ENCODE measurements around the gene METTL9.
"Not testable (repeated sequence)": the region's sequence is repeated elsewhere in the genome, so short reads cannot be mapped to it uniquely, and the experiment has no call there.

The METTL9 gene

DNA sequence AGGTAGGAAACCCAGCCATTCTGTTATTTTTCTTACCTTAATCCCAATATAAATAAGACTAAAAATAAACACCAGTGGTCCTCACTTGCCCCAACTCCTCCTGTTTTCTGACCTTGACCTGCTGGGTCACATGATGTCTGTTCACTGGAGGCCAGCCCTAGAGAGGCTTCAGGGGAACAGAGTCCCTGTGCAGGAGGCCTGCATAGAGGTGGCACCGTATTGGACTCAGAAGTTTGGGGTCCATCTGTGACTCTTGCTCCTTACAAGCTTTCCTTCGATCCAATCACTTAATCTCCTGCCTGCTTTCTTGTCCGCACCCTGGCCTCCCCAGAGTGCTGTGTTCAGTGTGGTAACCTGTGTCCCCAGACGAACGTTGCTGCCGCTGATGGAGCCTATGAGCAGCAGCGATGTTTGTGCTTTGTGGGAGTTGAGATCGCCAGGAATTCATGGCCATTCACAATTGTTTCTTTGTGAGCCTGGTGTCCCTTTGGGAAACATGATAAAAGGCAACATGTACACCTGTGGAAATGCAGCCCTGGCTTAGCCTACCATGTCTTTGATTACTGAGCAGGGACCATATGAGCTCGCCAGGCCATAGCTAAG, 48.3 kb downstream of the METTL9 start:
- peaks cover 19% of the 10 kb centered on the region for H3K36me3 ChIP-seq (ENCODE audit: control insufficient read depth, insufficient read depth, low read length)
- H3K9me3 ChIP-seq (ENCODE audit: control insufficient read depth, low read length) = no peaks in the 10 kb centered on the region
- H3K4me3 ChIP-seq (ENCODE audit: extremely low read depth, insufficient read depth, low read length, poor library complexity, severe bottlenecking) = no peak overlapping the region
- WGBS, 2 experiments (ENCODE audit: insufficient coverage in 2 of 2) = 83 to 90% methylated on average over 3 to 9 of the region's 9 CpGs
- no peaks in the 10 kb centered on the region for H3K4me1 ChIP-seq (ENCODE audit: control insufficient read depth, insufficient read depth, low read length, poor library complexity, severe bottlenecking)
- H3K27ac ChIP-seq (ENCODE audit: low read depth, low read length, severe bottlenecking) = no peak overlapping the region

DNA sequence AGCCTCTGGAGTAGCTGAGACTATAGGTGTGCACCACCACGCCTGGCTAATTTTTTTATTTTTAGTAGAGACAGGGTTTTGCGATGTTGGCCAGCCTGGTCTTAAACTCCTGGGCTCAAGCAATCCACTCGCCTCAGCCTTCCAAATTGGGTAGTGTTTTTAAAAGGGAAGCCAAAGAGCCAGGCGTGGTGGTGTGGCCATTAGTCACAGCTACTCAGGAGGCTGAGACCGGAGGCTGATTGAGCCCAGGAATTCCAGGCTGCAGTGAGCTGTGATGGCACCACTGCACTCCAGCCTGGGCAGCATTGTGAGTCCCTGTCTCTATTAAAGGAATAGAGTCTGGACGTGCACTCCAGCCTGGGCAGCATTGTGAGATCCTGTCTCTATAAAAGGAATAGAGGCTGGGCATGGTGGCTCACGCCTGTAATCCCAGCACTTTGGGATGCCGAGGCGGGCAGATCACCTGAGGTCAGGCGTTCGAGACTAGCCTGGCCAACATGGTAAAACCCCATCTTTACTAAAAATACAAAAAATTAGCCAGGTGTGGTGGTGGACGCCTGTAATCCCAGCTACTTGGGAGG, 50.5 kb downstream of the METTL9 start:
- WGBS, 2 experiments (ENCODE audit: insufficient coverage in 2 of 2) = 94 to 97% methylated on average over 8 of the region's 12 CpGs
- H3K9me3 ChIP-seq (ENCODE audit: control insufficient read depth, low read length); H3K27ac ChIP-seq (ENCODE audit: low read depth, low read length, severe bottlenecking); H3K4me1 ChIP-seq (ENCODE audit: control insufficient read depth, insufficient read depth, low read length, poor library complexity, severe bottlenecking); H3K4me3 ChIP-seq (ENCODE audit: extremely low read depth, insufficient read depth, low read length, poor library complexity, severe bottlenecking): not testable (repeated sequence)
- H3K36me3 ChIP-seq (ENCODE audit: control insufficient read depth, insufficient read depth, low read length) = peaks cover 20% of the 10 kb centered on the region

DNA sequence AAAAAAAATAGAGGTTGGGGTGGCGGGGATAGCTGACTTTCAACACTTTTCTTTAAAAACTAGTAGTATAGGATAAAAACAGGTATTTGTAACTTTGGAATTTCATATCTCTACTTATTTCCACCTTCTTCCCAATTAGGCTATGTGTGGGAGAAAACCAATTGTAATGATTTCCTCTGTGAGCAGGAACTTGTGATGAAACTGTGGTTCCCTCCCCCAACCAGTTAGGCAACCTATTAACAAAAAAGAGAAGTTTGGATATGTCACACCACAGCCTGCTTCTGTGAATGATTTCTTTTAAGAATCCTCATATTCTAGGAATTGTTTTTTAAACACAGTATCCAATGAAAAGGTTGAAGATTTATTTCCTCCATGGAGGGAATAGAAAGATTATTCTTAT, 51.1 kb downstream of the METTL9 start:
- H3K4me1 ChIP-seq (ENCODE audit: control insufficient read depth, insufficient read depth, low read length, poor library complexity, severe bottlenecking) = no peaks in the 10 kb centered on the region
- peaks cover 25% of the 10 kb centered on the region for H3K36me3 ChIP-seq (ENCODE audit: control insufficient read depth, insufficient read depth, low read length)
- WGBS, 2 experiments (ENCODE audit: insufficient coverage in 2 of 2) = no CpG with 5 or more reads among the region's 1 CpG
- no peaks in the 10 kb centered on the region for H3K9me3 ChIP-seq (ENCODE audit: control insufficient read depth, low read length)
- H3K4me3 ChIP-seq (ENCODE audit: extremely low read depth, insufficient read depth, low read length, poor library complexity, severe bottlenecking) = no peak overlapping the region
- H3K27ac ChIP-seq (ENCODE audit: low read depth, low read length, severe bottlenecking) = no peak overlapping the region

DNA sequence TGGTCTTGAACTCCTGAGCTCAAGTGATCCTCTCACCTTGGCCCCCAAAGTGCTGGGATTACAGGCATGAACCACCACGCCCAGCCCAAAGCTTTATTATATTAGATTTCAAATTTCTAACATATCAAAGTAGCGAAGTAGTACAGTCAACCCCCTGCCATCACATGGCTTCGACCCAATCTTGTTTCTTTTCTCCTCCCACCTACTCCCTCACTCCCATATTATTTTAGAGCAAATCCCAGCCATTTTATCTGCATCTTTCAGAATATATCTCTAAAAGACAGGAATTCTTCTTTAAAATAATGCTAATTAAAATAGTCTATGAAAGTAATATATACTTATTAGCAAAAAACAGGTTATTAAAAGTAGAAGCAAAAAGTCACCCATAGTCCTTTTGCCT, 52.1 kb downstream of the METTL9 start:
- H3K9me3 ChIP-seq (ENCODE audit: control insufficient read depth, low read length) = no peaks in the 10 kb centered on the region
- no peak overlapping the region for H3K4me3 ChIP-seq (ENCODE audit: extremely low read depth, insufficient read depth, low read length, poor library complexity, severe bottlenecking)
- no peaks in the 10 kb centered on the region for H3K4me1 ChIP-seq (ENCODE audit: control insufficient read depth, insufficient read depth, low read length, poor library complexity, severe bottlenecking)
- no peak overlapping the region for H3K27ac ChIP-seq (ENCODE audit: low read depth, low read length, severe bottlenecking)
- H3K36me3 ChIP-seq (ENCODE audit: control insufficient read depth, insufficient read depth, low read length) = peaks cover 25% of the 10 kb centered on the region
- WGBS, 2 experiments (ENCODE audit: insufficient coverage in 2 of 2) = 75 to 96% methylated on average over 1 to 3 of the region's 3 CpGs

DNA sequence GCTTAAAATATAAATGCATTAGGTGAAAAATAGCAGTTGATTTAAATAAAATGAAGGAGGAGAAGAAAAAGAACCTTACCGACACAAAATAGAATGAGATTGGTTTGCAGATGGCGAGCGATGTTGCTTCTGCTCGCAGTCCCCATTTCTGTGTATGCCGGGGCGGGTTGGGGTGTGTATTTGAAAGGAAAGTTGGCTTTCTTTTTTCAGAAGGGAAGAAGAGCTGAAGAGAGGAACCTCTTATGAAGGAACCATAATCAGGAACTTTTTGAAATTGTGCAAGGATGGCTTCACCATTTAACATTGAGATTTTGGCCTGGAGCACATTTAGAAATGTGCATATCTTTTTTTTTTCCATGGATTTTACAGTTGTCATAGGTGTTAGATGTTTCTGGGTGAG, 53.1 kb downstream of the METTL9 start, which contains the start of gene IGSF6:
Gene IGSF6, minus strand, starts transcription at position 156 of the 400 bp plus-strand sequence. Its CDS starts 10 bp downstream, at position 146.
- H3K4me3 ChIP-seq (ENCODE audit: extremely low read depth, insufficient read depth, low read length, poor library complexity, severe bottlenecking) = no peak within 1 kb of the TSS
- no peaks in the 10 kb centered on the region for H3K9me3 ChIP-seq (ENCODE audit: control insufficient read depth, low read length)
- WGBS, 2 experiments (ENCODE audit: insufficient coverage in 2 of 2) = 92 to 98% methylated on average over 6 of the region's 6 CpGs
- H3K27ac ChIP-seq (ENCODE audit: low read depth, low read length, severe bottlenecking) = no peak within 1 kb of the TSS
- H3K36me3 ChIP-seq (ENCODE audit: control insufficient read depth, insufficient read depth, low read length) = peaks cover 21% of the 10 kb centered on the region
- no peaks in the 10 kb centered on the region for H3K4me1 ChIP-seq (ENCODE audit: control insufficient read depth, insufficient read depth, low read length, poor library complexity, severe bottlenecking)

DNA sequence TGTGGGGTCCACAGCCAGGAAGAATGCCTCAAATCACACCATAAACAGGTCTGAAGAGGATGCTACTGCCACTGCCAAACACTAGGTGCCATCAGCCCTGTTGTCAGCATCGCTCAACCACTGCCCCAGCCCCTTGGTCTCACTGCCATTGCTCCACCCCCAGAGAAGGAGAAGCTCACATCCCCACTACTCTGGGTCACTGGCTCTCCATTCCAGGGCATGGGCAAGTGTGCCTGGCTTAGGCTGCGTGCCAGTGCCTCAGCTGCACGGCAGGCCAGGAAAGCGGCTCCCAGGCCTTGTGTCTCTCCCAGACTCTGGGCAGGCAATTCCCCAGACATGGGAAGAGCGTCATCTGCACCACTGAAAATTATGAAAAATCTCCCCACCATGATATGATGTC, 54.2 kb downstream of the METTL9 start:
- Histone ChIP-seq H3K36me3 (ENCODE audit: control insufficient read depth, insufficient read depth, low read length) (peaks cover 15% of the 10 kb centered on the region), H3K4me3 (ENCODE audit: extremely low read depth, insufficient read depth, low read length, poor library complexity, severe bottlenecking) (no peak overlapping the region), H3K4me1 (ENCODE audit: control insufficient read depth, insufficient read depth, low read length, poor library complexity, severe bottlenecking) (no peaks in the 10 kb centered on the region), H3K27ac (ENCODE audit: low read depth, low read length, severe bottlenecking) (no peak overlapping the region), H3K9me3 (ENCODE audit: control insufficient read depth, low read length) (no peaks in the 10 kb centered on the region)
- 84 to 93% methylated on average over 4 of the region's 5 CpGs for WGBS, 2 experiments (ENCODE audit: insufficient coverage in 2 of 2)

DNA sequence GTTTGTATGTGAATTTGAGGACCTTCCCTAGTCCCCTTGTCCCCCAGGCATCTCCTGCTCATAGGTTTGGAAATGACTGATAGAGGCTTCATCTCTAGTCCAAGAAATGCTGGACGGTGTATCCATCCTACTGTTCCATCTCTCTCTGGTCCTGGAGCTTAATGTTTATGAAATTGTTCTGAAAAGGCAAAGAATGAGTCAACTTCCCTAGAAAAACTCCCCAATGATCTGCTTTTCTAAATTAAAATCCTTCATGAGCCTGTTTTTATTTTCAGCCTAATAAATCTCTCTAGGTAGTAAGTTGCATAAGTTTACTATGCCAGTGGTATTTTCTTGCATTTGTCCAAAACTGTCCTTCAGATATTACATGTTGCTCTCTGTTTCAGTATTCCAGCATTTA, 55.1 kb downstream of the METTL9 start:
- no CpG with 5 or more reads among the region's 1 CpG for WGBS, 2 experiments (ENCODE audit: insufficient coverage in 2 of 2)
- Histone ChIP-seq H3K36me3 (ENCODE audit: control insufficient read depth, insufficient read depth, low read length) (peaks cover 9% of the 10 kb centered on the region), H3K9me3 (ENCODE audit: control insufficient read depth, low read length) (no peaks in the 10 kb centered on the region), H3K4me1 (ENCODE audit: control insufficient read depth, insufficient read depth, low read length, poor library complexity, severe bottlenecking) (no peaks in the 10 kb centered on the region), H3K27ac (ENCODE audit: low read depth, low read length, severe bottlenecking) (no peak overlapping the region), H3K4me3 (ENCODE audit: extremely low read depth, insufficient read depth, low read length, poor library complexity, severe bottlenecking) (no peak overlapping the region)

GRCh38 chr16:21654881-21655280, 55.5 kb downstream of the METTL9 start:
- Histone ChIP-seq H3K9me3 (ENCODE audit: control insufficient read depth, low read length) (no peaks in the 10 kb centered on the region), H3K27ac (ENCODE audit: low read depth, low read length, severe bottlenecking) (no peak overlapping the region), H3K36me3 (ENCODE audit: control insufficient read depth, insufficient read depth, low read length) (peaks cover 6% of the 10 kb centered on the region), H3K4me1 (ENCODE audit: control insufficient read depth, insufficient read depth, low read length, poor library complexity, severe bottlenecking) (no peaks in the 10 kb centered on the region), H3K4me3 (ENCODE audit: extremely low read depth, insufficient read depth, low read length, poor library complexity, severe bottlenecking) (no peak overlapping the region)
- 73 to 82% methylated on average over 1 to 2 of the region's 2 CpGs for WGBS, 2 experiments (ENCODE audit: insufficient coverage in 2 of 2)

DNA sequence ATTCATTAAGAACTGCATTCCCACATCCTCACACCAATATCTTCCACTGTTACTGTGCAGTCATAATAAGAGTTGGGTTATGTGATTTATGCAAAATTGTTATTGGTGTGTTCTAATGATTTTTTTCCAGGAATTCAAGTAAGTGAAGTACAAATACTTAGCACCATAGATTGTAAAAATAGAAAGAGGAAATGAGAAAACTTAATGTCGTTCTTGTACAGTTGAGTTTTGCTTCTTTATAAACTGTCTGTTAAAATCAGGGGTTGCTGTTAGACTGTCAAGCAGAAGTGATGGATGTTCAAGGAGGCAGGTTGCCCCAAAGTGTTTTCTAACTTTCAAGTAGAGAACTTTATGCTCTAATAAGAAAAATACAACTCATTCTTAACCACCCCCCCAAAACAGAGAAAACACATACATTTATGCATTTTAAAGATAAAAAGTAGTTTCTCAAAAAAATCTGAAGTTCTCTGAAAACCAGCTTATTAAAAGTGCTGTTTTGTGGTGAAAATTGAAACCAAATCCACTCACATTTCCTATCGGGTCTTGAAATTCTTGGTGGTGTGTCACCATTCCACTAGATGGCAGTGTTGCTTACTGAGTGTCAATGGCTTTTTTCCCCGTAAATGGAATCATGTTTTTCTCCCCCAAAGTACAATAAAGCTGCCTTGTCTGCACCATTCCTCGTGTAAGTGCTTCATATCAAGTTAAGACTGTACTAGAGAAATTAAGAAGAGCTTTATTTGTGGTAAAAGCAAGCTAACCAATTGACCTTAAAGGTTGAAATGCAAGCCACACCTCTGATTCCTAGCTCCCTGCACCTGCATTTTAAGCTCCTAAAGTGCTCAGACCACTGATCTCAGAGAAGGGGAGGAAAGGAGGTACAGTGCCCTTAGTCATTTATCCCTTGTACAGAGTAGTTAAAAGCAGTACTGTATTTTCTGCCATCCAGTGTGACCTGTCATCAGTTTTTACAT, 57.7 kb downstream of the METTL9 start:
- peaks cover 6% of the 10 kb centered on the region for H3K36me3 ChIP-seq (ENCODE audit: control insufficient read depth, insufficient read depth, low read length)
- no peak overlapping the region for H3K4me3 ChIP-seq (ENCODE audit: extremely low read depth, insufficient read depth, low read length, poor library complexity, severe bottlenecking)
- 83% methylated on average over 1 of the region's 4 CpGs; no CpG with 5 or more reads in 1 of the 2 experiments for WGBS, 2 experiments (ENCODE audit: insufficient coverage in 2 of 2)
- H3K27ac ChIP-seq (ENCODE audit: low read depth, low read length, severe bottlenecking) = no peak overlapping the region
- no peaks in the 10 kb centered on the region for H3K4me1 ChIP-seq (ENCODE audit: control insufficient read depth, insufficient read depth, low read length, poor library complexity, severe bottlenecking)
- H3K9me3 ChIP-seq (ENCODE audit: control insufficient read depth, low read length) = no peaks in the 10 kb centered on the region

GRCh38 chr16:21659124-21659523, 59.7 kb downstream of the METTL9 start:
- H3K9me3 ChIP-seq (ENCODE audit: control insufficient read depth, low read length) = no peaks in the 10 kb centered on the region
- peaks cover 6% of the 10 kb centered on the region for H3K36me3 ChIP-seq (ENCODE audit: control insufficient read depth, insufficient read depth, low read length)
- H3K4me3 ChIP-seq (ENCODE audit: extremely low read depth, insufficient read depth, low read length, poor library complexity, severe bottlenecking) = no peak overlapping the region
- WGBS, 2 experiments (ENCODE audit: insufficient coverage in 2 of 2) = 100% methylated on average over 1 of the region's 4 CpGs; no CpG with 5 or more reads in 1 of the 2 experiments
- no peaks in the 10 kb centered on the region for H3K4me1 ChIP-seq (ENCODE audit: control insufficient read depth, insufficient read depth, low read length, poor library complexity, severe bottlenecking)
- no peak overlapping the region for H3K27ac ChIP-seq (ENCODE audit: low read depth, low read length, severe bottlenecking)

All from mesodermal cell (in vitro differentiated cells).